WTC11 (cell line): ENCODE data around the gene TMEM115. TPM values are rescaled to one million over a fixed set of nuclear protein-coding genes. Genes with fewer than 3 reads are reported as not detected.

Source experiments
- ATAC-seq: fragments of 200-7000 bp; cut with Tn5 transposase; 2 replicates; pipeline ENCODE4 v1.10.0; 2021; ENCODE audit warnings: mild to moderate bottlenecking, moderate library complexity
- CTCF ChIA-PET: fragments of 300-600 bp; sonication (Branson Sonifier 250); formaldehyde crosslinking; loops from one replicate; lab custom pipeline; 2021; ENCODE audit warnings: antibody characterized with exemption; lab: Charles Lee
- POLR2A ChIA-PET: fragments of 350-600 bp; sonication (Branson Sonifier 250); formaldehyde crosslinking; loops from one replicate; lab custom pipeline; 2021; ENCODE audit warnings: antibody characterized with exemption; lab: Charles Lee
- DNase-seq: peaks from one replicate; pipeline ENCODE4 v3.0.0; 2021; ENCODE audit warnings: low spot score
- H3K27ac Mint-ChIP-seq: 2 replicates; pipeline ENCODE4 v1.8.0; 2021; ENCODE audit warnings: mixed read lengths
- H3K27me3 Mint-ChIP-seq: 2 replicates; pipeline ENCODE4 v1.8.0; 2021; ENCODE audit warnings: low read depth, mild to moderate bottlenecking, moderate library complexity, mixed read lengths
- H3K36me3 Mint-ChIP-seq: 2 replicates; pipeline ENCODE4 v1.8.0; 2021; ENCODE audit warnings: mixed read lengths
- H3K4me1 Mint-ChIP-seq: 2 replicates; pipeline ENCODE4 v1.8.0; 2022; ENCODE audit warnings: mixed read lengths
- H3K4me3 Mint-ChIP-seq: 2 replicates; pipeline ENCODE4 v1.8.0; 2021; ENCODE audit warnings: mild to moderate bottlenecking, moderate library complexity, mixed read lengths
- H3K9me3 Mint-ChIP-seq: 2 replicates; pipeline ENCODE4 v1.8.0; 2021; ENCODE audit warnings: mixed read lengths
- CBFB ChIP-seq: sonication (generic); formaldehyde crosslinking; IDR thresholded peaks from 2 replicates; pipeline ENCODE4 v1.8.1; 2022; ENCODE audit warnings: mild to moderate bottlenecking, low read depth, missing genetic modification reagents
- CREB1 ChIP-seq: sonication (generic); formaldehyde crosslinking; IDR thresholded peaks from 2 replicates; pipeline ENCODE4 v1.8.0; 2023; ENCODE audit warnings: mild to moderate bottlenecking, missing genetic modification reagents
- CREM ChIP-seq: sonication (generic); formaldehyde crosslinking; IDR thresholded peaks from 2 replicates; pipeline ENCODE4 v1.8.1; 2022; ENCODE audit warnings: mild to moderate bottlenecking, missing genetic modification reagents, moderate library complexity
- FOXJ3 ChIP-seq: sonication (generic); formaldehyde crosslinking; IDR thresholded peaks from 2 replicates; pipeline ENCODE4 v1.9.0; 2021; ENCODE audit warnings: missing genetic modification reagents, mild to moderate bottlenecking, borderline replicate concordance
- FOXK1 ChIP-seq: sonication (generic); formaldehyde crosslinking; IDR thresholded peaks from 2 replicates; pipeline ENCODE4 v1.8.0; 2022; ENCODE audit warnings: mild to moderate bottlenecking, moderate library complexity, missing genetic modification reagents
- GTF2I ChIP-seq: fragments of 250-450 bp; sonication (Bioruptor Pico); conservative IDR thresholded peaks from 2 replicates; pipeline ENCODE4 v1.4.0; 2021; ENCODE audit warnings: mild to moderate bottlenecking
- NFATC4 ChIP-seq: fragments of 250-450 bp; sonication (Bioruptor Pico); IDR thresholded peaks from 2 replicates; pipeline ENCODE4 v1.9.0; 2021; ENCODE audit warnings: mild to moderate bottlenecking
- RORB ChIP-seq: fragments of 250-450 bp; sonication (Bioruptor Pico); IDR thresholded peaks from 2 replicates; pipeline ENCODE4 v1.9.0; 2021; ENCODE audit warnings: mild to moderate bottlenecking
- SMAD3 ChIP-seq: sonication (generic); formaldehyde crosslinking; IDR thresholded peaks from 2 replicates; pipeline ENCODE4 v1.8.0; 2022; ENCODE audit warnings: missing genetic modification reagents, mild to moderate bottlenecking, borderline replicate concordance
- SMAD4 ChIP-seq: sonication (generic); formaldehyde crosslinking; IDR thresholded peaks from 2 replicates; pipeline ENCODE4 v1.8.0; 2022; ENCODE audit warnings: mild to moderate bottlenecking, missing genetic modification reagents
- TCF7 ChIP-seq: sonication (generic); formaldehyde crosslinking; IDR thresholded peaks from 2 replicates; pipeline ENCODE4 v1.8.0; 2022; ENCODE audit warnings: mild to moderate bottlenecking, low read depth, missing genetic modification reagents, moderate library complexity
- TP53 ChIP-seq: sonication (generic); formaldehyde crosslinking; IDR thresholded peaks from 2 replicates; pipeline ENCODE4 v1.8.1; 2023; ENCODE audit warnings: mild to moderate bottlenecking, missing genetic modification reagents
- ZNF232 ChIP-seq: sonication (generic); formaldehyde crosslinking; IDR thresholded peaks from 2 replicates; pipeline ENCODE4 v1.8.0; 2022; ENCODE audit warnings: mild to moderate bottlenecking, missing genetic modification reagents
- total RNA-seq: library from RNA; stranded (reverse); gene quantifications from 3 replicates; pipeline ENCODE4 v1.2.3, GENCODE V29; 2021
- TF ChIP-seq, protein P1 (sequence below): sonication (generic); formaldehyde crosslinking; IDR thresholded peaks from 2 replicates; pipeline ENCODE4 v1.8.0; 2022; ENCODE audit warnings: mild to moderate bottlenecking, missing genetic modification reagents
- TF ChIP-seq, protein P2 (sequence below): sonication (generic); formaldehyde crosslinking; IDR thresholded peaks from 2 replicates; pipeline ENCODE4 v1.8.1; 2023; ENCODE audit warnings: mild to moderate bottlenecking, missing genetic modification reagents, moderate library complexity
- TF ChIP-seq, protein P3 (sequence below): sonication (generic); formaldehyde crosslinking; IDR thresholded peaks from 2 replicates; pipeline ENCODE4 v1.8.1; 2022; ENCODE audit warnings: low read depth, mild to moderate bottlenecking, moderate library complexity, missing genetic modification reagents, borderline replicate concordance
- TF ChIP-seq, protein P4 (sequence below): sonication (generic); formaldehyde crosslinking; IDR thresholded peaks from 2 replicates; pipeline ENCODE4 v1.8.1; 2022; ENCODE audit warnings: mild to moderate bottlenecking, moderate library complexity, missing genetic modification reagents
- TF ChIP-seq, protein P5 (sequence below): fragments of 250-450 bp; sonication (Bioruptor Pico); conservative IDR thresholded peaks from 2 replicates; pipeline ENCODE4 v1.9.0; 2021; ENCODE audit warnings: mild to moderate bottlenecking
- TF ChIP-seq, protein P6 (sequence below): sonication (generic); formaldehyde crosslinking; IDR thresholded peaks from 2 replicates; pipeline ENCODE4 v1.8.0; 2023; ENCODE audit warnings: mild to moderate bottlenecking, missing genetic modification reagents
- TF ChIP-seq, protein P7 (sequence below): fragments of 200-600 bp; IDR thresholded peaks from 2 replicates; pipeline ENCODE4 v1.8.0; 2022; ENCODE audit warnings: antibody characterized with exemption

The TMEM115 gene
- total RNA-seq, 1 experiment from 2014 or later = 30.0 TPM

DNA sequence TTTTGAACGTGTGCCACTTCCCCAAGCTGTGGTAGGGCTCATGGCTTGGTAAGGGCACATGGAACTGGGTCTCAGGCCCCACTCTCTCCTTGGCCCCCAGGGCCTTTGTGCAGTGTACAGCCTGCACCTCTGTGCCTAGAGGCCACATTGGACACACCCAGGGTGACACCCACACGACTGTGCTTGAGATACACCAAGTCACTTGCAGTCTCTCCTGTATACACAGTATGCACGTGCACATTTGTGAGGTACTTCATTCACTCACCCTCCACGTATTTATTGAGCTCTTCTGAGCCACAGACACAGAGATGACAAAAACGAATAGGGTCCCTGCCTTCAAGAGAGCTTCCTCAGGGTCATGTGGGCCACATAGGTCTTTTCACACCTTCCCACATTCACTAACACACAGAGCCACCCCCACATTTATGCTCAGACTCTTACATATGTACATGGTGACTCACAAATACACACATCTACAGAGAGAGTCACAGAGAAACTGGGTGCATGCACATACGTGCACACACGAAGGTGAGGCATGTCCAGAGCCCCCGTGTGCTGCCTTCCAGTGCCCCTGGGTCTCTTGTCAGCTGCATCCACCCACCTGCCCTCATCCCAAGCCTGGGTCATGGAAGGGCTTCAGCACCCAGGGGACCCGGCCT, 9.8 kb upstream of the TMEM115 start:
- TF ChIP-seq ZNF232 (CRISPR knock-in tag) = no peak
- TF ChIP-seq TP53 (CRISPR knock-in tag) = no peak
- TF ChIP-seq FOXJ3 (CRISPR knock-in tag) = no peak
- TF ChIP-seq, protein P1, sequence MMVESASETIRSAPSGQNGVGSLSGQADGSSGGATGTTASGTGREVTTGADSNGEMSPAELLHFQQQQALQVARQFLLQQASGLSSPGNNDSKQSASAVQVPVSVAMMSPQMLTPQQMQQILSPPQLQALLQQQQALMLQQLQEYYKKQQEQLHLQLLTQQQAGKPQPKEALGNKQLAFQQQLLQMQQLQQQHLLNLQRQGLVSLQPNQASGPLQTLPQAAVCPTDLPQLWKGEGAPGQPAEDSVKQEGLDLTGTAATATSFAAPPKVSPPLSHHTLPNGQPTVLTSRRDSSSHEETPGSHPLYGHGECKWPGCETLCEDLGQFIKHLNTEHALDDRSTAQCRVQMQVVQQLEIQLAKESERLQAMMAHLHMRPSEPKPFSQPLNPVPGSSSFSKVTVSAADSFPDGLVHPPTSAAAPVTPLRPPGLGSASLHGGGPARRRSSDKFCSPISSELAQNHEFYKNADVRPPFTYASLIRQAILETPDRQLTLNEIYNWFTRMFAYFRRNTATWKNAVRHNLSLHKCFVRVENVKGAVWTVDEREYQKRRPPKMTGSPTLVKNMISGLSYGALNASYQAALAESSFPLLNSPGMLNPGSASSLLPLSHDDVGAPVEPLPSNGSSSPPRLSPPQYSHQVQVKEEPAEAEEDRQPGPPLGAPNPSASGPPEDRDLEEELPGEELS (CRISPR knock-in tag) = no peak
- no peak for TF ChIP-seq SMAD3 (CRISPR knock-in tag)
- TF ChIP-seq, protein P2, sequence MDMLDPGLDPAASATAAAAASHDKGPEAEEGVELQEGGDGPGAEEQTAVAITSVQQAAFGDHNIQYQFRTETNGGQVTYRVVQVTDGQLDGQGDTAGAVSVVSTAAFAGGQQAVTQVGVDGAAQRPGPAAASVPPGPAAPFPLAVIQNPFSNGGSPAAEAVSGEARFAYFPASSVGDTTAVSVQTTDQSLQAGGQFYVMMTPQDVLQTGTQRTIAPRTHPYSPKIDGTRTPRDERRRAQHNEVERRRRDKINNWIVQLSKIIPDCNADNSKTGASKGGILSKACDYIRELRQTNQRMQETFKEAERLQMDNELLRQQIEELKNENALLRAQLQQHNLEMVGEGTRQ (CRISPR knock-in tag) = no peak
- Mint-ChIP-seq H3K27me3 (peaks cover 10% of the 10 kb centered on the region), H3K27ac (peak overlapping the region; percentile 76; the same call in 1 of the 2 replicates), H3K4me1 (peaks cover 25% of the 10 kb centered on the region), H3K4me3 (no peak overlapping the region), H3K9me3 (no peaks in the 10 kb centered on the region), H3K36me3 (no peaks in the 10 kb centered on the region)
- ChIA-PET POLR2A (interaction anchor here (1.0 kb wide), 1 partner anchor 10 kb away, joined by 3 read pairs; no protein-coding TSS in a partner anchor), CTCF (interaction anchor here (0.5 to 1.8 kb wide), 5 partner anchors 12 to 181 kb away, joined by 3 to 6 read pairs (median 5); no protein-coding TSS in a partner anchor)
- ATAC-seq (no peak), DNase-seq (no peak)

DNA sequence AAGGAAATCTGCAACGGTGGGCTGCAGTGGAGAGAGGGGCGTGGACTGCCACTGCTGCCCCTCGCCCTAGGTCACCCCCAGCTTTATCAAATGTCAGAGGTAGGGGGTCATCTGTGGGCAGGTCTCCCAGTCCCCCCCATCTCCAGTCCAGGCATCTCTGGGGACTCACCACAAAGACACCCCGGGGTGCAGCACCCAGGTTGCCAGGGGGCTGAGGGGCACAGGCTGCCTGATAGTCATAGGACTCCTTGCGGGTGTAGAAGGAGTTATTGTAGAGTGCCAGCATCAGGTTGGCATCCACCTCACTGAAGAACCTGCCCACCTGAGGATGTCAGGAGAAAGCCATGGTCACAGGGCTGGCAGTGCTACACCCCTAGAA, 6.5 kb upstream of the TMEM115 start:
- peak overlapping the region; percentile 74; the same call in 1 of the 2 replicates for H3K27ac Mint-ChIP-seq
- ChIA-PET CTCF (interaction anchor here (1.0 to 2.1 kb wide), 10 partner anchors 9 to 246 kb away, joined by 3 to 15 read pairs (median 6); partner anchors contain the start of genes CISH, CYB561D2, HEMK1 and NPRL2), POLR2A (interaction anchor here (0.5 to 0.9 kb wide), 2 partner anchors 29 to 157 kb away, joined by 3 to 5 read pairs; no protein-coding TSS in a partner anchor)
- no peak for ATAC-seq
- H3K4me3 Mint-ChIP-seq = peak overlapping the region; percentile 76
- TF ChIP-seq CREB1 (CRISPR knock-in tag) = no peak
- TF ChIP-seq, protein P3, sequence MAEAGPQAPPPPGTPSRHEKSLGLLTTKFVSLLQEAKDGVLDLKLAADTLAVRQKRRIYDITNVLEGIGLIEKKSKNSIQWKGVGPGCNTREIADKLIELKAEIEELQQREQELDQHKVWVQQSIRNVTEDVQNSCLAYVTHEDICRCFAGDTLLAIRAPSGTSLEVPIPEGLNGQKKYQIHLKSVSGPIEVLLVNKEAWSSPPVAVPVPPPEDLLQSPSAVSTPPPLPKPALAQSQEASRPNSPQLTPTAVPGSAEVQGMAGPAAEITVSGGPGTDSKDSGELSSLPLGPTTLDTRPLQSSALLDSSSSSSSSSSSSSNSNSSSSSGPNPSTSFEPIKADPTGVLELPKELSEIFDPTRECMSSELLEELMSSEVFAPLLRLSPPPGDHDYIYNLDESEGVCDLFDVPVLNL (CRISPR knock-in tag) = no peak
- TF ChIP-seq CBFB (CRISPR knock-in tag) = no peak
- TF ChIP-seq FOXK1 (CRISPR knock-in tag) = no peak
- TF ChIP-seq, protein P4, sequence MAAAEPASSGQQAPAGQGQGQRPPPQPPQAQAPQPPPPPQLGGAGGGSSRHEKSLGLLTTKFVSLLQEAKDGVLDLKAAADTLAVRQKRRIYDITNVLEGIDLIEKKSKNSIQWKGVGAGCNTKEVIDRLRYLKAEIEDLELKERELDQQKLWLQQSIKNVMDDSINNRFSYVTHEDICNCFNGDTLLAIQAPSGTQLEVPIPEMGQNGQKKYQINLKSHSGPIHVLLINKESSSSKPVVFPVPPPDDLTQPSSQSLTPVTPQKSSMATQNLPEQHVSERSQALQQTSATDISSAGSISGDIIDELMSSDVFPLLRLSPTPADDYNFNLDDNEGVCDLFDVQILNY (CRISPR knock-in tag) = no peak
- TF ChIP-seq SMAD4 (CRISPR knock-in tag) = no peak
- TF ChIP-seq, protein P5, sequence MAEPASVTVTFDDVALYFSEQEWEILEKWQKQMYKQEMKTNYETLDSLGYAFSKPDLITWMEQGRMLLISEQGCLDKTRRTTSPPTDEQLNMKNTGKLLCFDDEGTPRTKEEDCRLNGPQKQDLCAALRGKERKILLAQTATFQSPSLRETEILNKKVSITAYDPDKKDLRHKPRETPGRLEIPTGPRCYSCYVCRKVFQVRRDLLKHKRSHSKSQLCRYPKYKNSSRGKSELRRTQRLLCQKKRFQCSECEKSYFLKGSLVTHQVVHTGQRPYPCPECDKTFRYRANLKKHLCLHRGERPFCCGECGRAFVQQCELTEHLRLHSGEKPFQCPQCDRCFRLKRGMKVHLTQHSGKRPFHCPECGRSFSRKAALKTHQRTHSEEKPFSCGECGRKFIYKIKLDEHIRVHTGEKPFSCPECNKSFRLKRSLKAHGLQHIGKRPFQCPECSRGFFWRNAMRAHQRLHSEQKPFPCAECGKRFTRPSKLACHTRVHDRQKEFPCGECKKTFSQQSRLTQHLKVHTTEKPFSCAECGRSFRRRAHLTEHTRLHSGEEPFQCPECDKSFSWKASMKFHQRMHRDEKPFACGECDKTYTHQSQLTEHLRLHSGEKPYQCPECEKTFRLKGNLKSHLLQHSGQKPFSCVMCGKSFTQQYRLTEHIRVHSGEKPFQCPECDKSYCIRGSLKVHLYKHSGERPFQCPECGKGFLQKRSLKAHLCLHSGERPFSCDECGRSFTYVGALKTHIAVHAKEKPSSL (CRISPR knock-in tag) = no peak
- no peak for TF ChIP-seq RORB (CRISPR knock-in tag)
- TF ChIP-seq GTF2I (CRISPR knock-in tag) = no peak
- TF ChIP-seq, protein P6, sequence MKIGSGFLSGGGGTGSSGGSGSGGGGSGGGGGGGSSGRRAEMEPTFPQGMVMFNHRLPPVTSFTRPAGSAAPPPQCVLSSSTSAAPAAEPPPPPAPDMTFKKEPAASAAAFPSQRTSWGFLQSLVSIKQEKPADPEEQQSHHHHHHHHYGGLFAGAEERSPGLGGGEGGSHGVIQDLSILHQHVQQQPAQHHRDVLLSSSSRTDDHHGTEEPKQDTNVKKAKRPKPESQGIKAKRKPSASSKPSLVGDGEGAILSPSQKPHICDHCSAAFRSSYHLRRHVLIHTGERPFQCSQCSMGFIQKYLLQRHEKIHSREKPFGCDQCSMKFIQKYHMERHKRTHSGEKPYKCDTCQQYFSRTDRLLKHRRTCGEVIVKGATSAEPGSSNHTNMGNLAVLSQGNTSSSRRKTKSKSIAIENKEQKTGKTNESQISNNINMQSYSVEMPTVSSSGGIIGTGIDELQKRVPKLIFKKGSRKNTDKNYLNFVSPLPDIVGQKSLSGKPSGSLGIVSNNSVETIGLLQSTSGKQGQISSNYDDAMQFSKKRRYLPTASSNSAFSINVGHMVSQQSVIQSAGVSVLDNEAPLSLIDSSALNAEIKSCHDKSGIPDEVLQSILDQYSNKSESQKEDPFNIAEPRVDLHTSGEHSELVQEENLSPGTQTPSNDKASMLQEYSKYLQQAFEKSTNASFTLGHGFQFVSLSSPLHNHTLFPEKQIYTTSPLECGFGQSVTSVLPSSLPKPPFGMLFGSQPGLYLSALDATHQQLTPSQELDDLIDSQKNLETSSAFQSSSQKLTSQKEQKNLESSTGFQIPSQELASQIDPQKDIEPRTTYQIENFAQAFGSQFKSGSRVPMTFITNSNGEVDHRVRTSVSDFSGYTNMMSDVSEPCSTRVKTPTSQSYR = no peak
- TF ChIP-seq NFATC4 = no peak
- no peak for TF ChIP-seq TCF7 (CRISPR knock-in tag)
- TF ChIP-seq, protein P7, sequence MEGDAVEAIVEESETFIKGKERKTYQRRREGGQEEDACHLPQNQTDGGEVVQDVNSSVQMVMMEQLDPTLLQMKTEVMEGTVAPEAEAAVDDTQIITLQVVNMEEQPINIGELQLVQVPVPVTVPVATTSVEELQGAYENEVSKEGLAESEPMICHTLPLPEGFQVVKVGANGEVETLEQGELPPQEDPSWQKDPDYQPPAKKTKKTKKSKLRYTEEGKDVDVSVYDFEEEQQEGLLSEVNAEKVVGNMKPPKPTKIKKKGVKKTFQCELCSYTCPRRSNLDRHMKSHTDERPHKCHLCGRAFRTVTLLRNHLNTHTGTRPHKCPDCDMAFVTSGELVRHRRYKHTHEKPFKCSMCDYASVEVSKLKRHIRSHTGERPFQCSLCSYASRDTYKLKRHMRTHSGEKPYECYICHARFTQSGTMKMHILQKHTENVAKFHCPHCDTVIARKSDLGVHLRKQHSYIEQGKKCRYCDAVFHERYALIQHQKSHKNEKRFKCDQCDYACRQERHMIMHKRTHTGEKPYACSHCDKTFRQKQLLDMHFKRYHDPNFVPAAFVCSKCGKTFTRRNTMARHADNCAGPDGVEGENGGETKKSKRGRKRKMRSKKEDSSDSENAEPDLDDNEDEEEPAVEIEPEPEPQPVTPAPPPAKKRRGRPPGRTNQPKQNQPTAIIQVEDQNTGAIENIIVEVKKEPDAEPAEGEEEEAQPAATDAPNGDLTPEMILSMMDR = no peak
- no peak for TF ChIP-seq CREM (CRISPR knock-in tag)
- TF ChIP-seq, all 79 proteins: peak for 0
- DNase-seq = no peak
- H3K27me3 Mint-ChIP-seq = peaks cover 27% of the 10 kb centered on the region
- no peaks in the 10 kb centered on the region for H3K36me3 Mint-ChIP-seq
- H3K4me1 Mint-ChIP-seq = peaks cover 8% of the 10 kb centered on the region
- no peaks in the 10 kb centered on the region for H3K9me3 Mint-ChIP-seq
